SK-N-SH (cell line): ENCODE results near the gene GOLT1A. TPM values are rescaled to one million over a fixed set of nuclear protein-coding genes. Genes with fewer than 3 reads are reported as not detected.

Experiments used
- CTCF ChIA-PET: fragments of 300-600, 350-600 bp; formaldehyde crosslinking; extraction: SDS; loops from one replicate; lab custom pipeline; 2021; lab: Yijun Ruan, JAX
- POLR2A ChIA-PET: fragments of 350-600 bp; sonication (Branson Sonifier 250); formaldehyde crosslinking; extraction: SDS; loops from one replicate; lab custom pipeline; 2020; ENCODE audit warnings: antibody characterized with exemption, inconsistent platforms; lab: Yijun Ruan, JAX
- DNase-seq: peaks from one replicate; pipeline ENCODE4 v3.0.0; 2012
- H2AFZ ChIP-seq: fragments of 200-600 bp; sonication (generic); 2 replicates; pipeline ENCODE4 v1.8.1; 2016; ENCODE audit warnings: antibody characterized with exemption, mild to moderate bottlenecking, low read depth
- H3F3A ChIP-seq: fragments of 200-600 bp; sonication (generic); replicated peaks from 2 replicates; pipeline ENCODE3; 2016; ENCODE audit warnings: antibody characterized with exemption, mild to moderate bottlenecking; ENCODE audit not compliant: insufficient read depth
- H3K27ac ChIP-seq, 2 experiments: fragments of 200-500 bp in 1 of 2; fragments of 200-600 bp in 1 of 2; sonication (Bioruptor generic) in 1 of 2; sonication (generic), shearing (Covaris generic) in 1 of 2; 2 replicates each; pipeline versions ENCODE4 v1.5.1 to v1.6.1; 2014 to 2016; ENCODE audit warnings: low read depth in 2 of 2, inconsistent platforms in 1 of 2, low read length in 1 of 2, mild to moderate bottlenecking in 1 of 2, mixed read lengths in 1 of 2
- H3K27me3 ChIP-seq: fragments of 200-600 bp; sonication (generic), shearing (Covaris generic); 2 replicates; pipeline ENCODE4 v1.6.1; 2016; ENCODE audit warnings: mixed run types; ENCODE audit not compliant: insufficient read depth
- H3K36me3 ChIP-seq, 2 experiments: fragments of 200-500 bp in 1 of 2; fragments of 200-600 bp in 1 of 2; sonication (Bioruptor generic) in 1 of 2; sonication (generic) in 1 of 2; replicated peaks in 1 of 2; 2 replicates each; pipeline versions ENCODE3 to v1.5.1; 2014 to 2016; ENCODE audit warnings: low read length in 1 of 2, mild to moderate bottlenecking in 1 of 2; ENCODE audit not compliant: insufficient read depth in 2 of 2, control insufficient read depth in 1 of 2
- H3K4me1 ChIP-seq, 2 experiments: fragments of 200-500 bp in 1 of 2; fragments of 200-600 bp in 1 of 2; sonication (Bioruptor generic) in 1 of 2; sonication (generic), shearing (Covaris generic) in 1 of 2; 2 replicates each; pipeline versions ENCODE4 v1.5.1 to v1.6.1; 2014 to 2016; ENCODE audit warnings: low read depth in 1 of 2, low read length in 1 of 2, mixed run types in 1 of 2; ENCODE audit not compliant: insufficient read depth in 2 of 2, control insufficient read depth in 1 of 2
- H3K4me2 ChIP-seq: fragments of 200-600 bp; sonication (generic), shearing (Covaris generic); 2 replicates; pipeline ENCODE4 v1.6.1; 2017; ENCODE audit warnings: mixed run types
- H3K4me3 ChIP-seq, 2 experiments: fragments of 200-500 bp in 1 of 2; fragments of 200-600 bp in 1 of 2; sonication (Bioruptor generic) in 1 of 2; sonication (generic), shearing (Covaris generic) in 1 of 2; 2 replicates each; pipeline versions ENCODE4 v1.5.1 to v1.8.1; 2014 to 2016; ENCODE audit warnings: low read depth in 2 of 2, inconsistent platforms in 1 of 2, low read length in 1 of 2, mild to moderate bottlenecking in 1 of 2, mixed read lengths in 1 of 2, moderate library complexity in 1 of 2
- H3K79me2 ChIP-seq: fragments of 200-600 bp; sonication (generic); 2 replicates; pipeline ENCODE4 v1.8.1; 2017; ENCODE audit warnings: mild to moderate bottlenecking; ENCODE audit not compliant: insufficient read depth
- H3K9ac ChIP-seq: fragments of 200-600 bp; sonication (generic); 2 replicates; pipeline ENCODE4 v1.6.1; 2017; ENCODE audit warnings: mixed run types
- H3K9me2 ChIP-seq: fragments of 200-600 bp; sonication (generic); 2 replicates; pipeline ENCODE4 v1.6.1; 2017; ENCODE audit warnings: mixed run types
- H3K9me3 ChIP-seq: fragments of 200-600 bp; sonication (generic); 2 replicates; pipeline ENCODE4 v1.6.1; 2017; ENCODE audit warnings: mixed run types, mild to moderate bottlenecking, moderate library complexity
- H4K20me1 ChIP-seq: fragments of 200-600 bp; sonication (generic); 2 replicates; pipeline ENCODE4 v1.6.1; 2017; ENCODE audit warnings: mild to moderate bottlenecking, mixed run types; ENCODE audit not compliant: insufficient read depth
- CTCF ChIP-seq: fragments of 200-600 bp; sonication (generic); IDR thresholded peaks from 2 replicates; pipeline ENCODE4 v1.6.1; 2017; ENCODE audit warnings: antibody characterized with exemption, mild to moderate bottlenecking, moderate library complexity
- ELF1 ChIP-seq: IDR thresholded peaks from 2 replicates; pipeline ENCODE4 v1.4.0; 2012
- EZH2phosphoT487 ChIP-seq: fragments of 200-600 bp; sonication (generic); IDR thresholded peaks from 2 replicates; pipeline ENCODE4 v1.6.1; 2017; ENCODE audit warnings: low read depth, mixed run types, mild to moderate bottlenecking, antibody characterized with exemption, moderate library complexity, borderline replicate concordance
- FOXM1 ChIP-seq: IDR thresholded peaks from 2 replicates; pipeline ENCODE4 v1.4.0; 2012; ENCODE audit warnings: low read depth, mild to moderate bottlenecking
- GATA2 ChIP-seq: sonication (generic); formaldehyde crosslinking; IDR thresholded peaks from 2 replicates; pipeline ENCODE4 v1.5.0; 2020; ENCODE audit warnings: mild to moderate bottlenecking, missing genetic modification reagents
- JUND ChIP-seq: IDR thresholded peaks from 2 replicates; pipeline ENCODE4 v1.4.0; 2012
- MEF2A ChIP-seq: IDR thresholded peaks from 2 replicates; pipeline ENCODE4 v1.4.0; 2012; ENCODE audit warnings: low read depth, borderline replicate concordance
- MXI1 ChIP-seq: IDR thresholded peaks from 2 replicates; pipeline ENCODE4 v1.6.1; 2012; ENCODE audit warnings: mild to moderate bottlenecking, low read depth, low read length, improper control_type of control experiment
- NFIC ChIP-seq: IDR thresholded peaks from 2 replicates; pipeline ENCODE4 v1.4.0; 2012; ENCODE audit warnings: borderline replicate concordance
- NRF1 ChIP-seq: IDR thresholded peaks from 2 replicates; pipeline ENCODE4 v1.6.1; 2012; ENCODE audit warnings: low read depth, mild to moderate bottlenecking, low read length
- PBX3 ChIP-seq: IDR thresholded peaks from 2 replicates; pipeline ENCODE4; 2012
- POLR2AphosphoS5 ChIP-seq: IDR thresholded peaks from 2 replicates; pipeline ENCODE4 v1.6.1; 2012; ENCODE audit warnings: low read depth, low read length
- RCOR1 ChIP-seq: fragments of 150-350 bp; IDR thresholded peaks from 2 replicates; pipeline ENCODE4 v1.6.1; 2017; ENCODE audit warnings: antibody characterized with exemption, low read length
- RXRA ChIP-seq: IDR thresholded peaks from 2 replicates; pipeline ENCODE4 v1.4.0; 2012; ENCODE audit warnings: low read depth, mild to moderate bottlenecking, borderline replicate concordance
- SIN3A ChIP-seq: IDR thresholded peaks from 2 replicates; pipeline ENCODE4 v1.6.1; 2012; ENCODE audit warnings: low read depth, mild to moderate bottlenecking, low read length, moderate library complexity, borderline replicate concordance
- TEAD4 ChIP-seq: IDR thresholded peaks from 2 replicates; pipeline ENCODE4 v1.4.0; 2012; ENCODE audit warnings: mild to moderate bottlenecking, borderline replicate concordance; ENCODE audit not compliant: insufficient read depth
- USF1 ChIP-seq: IDR thresholded peaks from 2 replicates; pipeline ENCODE4 v1.4.0; 2012; ENCODE audit warnings: low read depth, borderline replicate concordance
- WGBS: methylation state at CpG from one replicate; pipeline ENCODE4 v1.1.6; 2017; ENCODE audit warnings: low lambda C conversion rate; 5-methylcytosine and 5-hydroxymethylcytosine counted together
- polyA plus RNA-seq, 3 experiments: library from polyadenylated mRNA; depleted of rRNA; stranded (reverse); fragments of >200 nt; gene quantifications; 2 replicates each; pipeline ENCODE4 v1.2.3, GENCODE V29; 2012
- TF ChIP-seq, protein P1 (sequence below): IDR thresholded peaks from 2 replicates; pipeline ENCODE4 v1.4.0; 2012; ENCODE audit warnings: low read depth
- TF ChIP-seq, protein P2 (sequence below): IDR thresholded peaks from 2 replicates; pipeline ENCODE4 v1.4.0; 2012; ENCODE audit warnings: low read depth, borderline replicate concordance
- TF ChIP-seq, protein P3 (sequence below): fragments of 150-350 bp; IDR thresholded peaks from 2 replicates; pipeline ENCODE4 v1.6.1; 2016; ENCODE audit warnings: mild to moderate bottlenecking, low read depth, low read length

The GOLT1A gene
- polyA plus RNA-seq, 1 of the 3 experiments (the other 2 are of a cell fraction) = not detected

GRCh38 chr1:204186597-204186996 lies 27.2 kb downstream of the GOLT1A start (continued):
- TF ChIP-seq GATA2 (no peak), PBX3 (no peak)

DNA sequence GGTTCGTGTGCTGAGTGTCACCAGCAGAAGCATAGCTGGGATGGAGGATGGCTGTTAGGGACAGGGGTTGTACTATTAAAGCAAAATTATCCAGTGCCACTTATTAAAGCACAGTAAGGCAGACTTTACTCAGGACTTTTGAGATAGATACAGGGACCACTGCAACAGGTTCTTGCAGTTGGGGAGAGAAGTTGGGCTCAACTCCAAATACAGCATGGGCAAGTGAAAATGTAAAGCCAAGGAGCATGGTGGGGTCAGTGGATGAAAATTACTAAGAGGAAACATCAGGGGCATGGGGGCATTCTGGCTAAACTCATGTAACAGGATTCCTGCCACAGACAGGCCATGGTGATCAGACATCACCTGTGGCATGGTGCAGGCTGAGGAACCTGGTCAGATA lies 32.7 kb downstream of the GOLT1A start:
- WGBS = 7% methylated on average over 1 of the region's 1 CpG
- CTCF ChIA-PET = interaction anchor here (0.6 to 1.8 kb wide), 2 partner anchors 183 to 1055 kb away, joined by 3 to 9 read pairs; no protein-coding TSS in a partner anchor

More for the DNA sequence above, 32.7 kb downstream of the GOLT1A start:
- H3K79me2 ChIP-seq = no peaks in the 10 kb centered on the region
- POLR2A ChIA-PET = no interaction called here
- TF ChIP-seq MEF2A (no peak), SIN3A (no peak), GATA2 (no peak), POLR2AphosphoS5 (no peak), MXI1 (no peak), JUND (no peak), USF1 (no peak), CTCF (no peak), FOXM1 (no peak), NFIC (no peak), EZH2phosphoT487 (no peak), RCOR1 (no peak), TEAD4 (no peak), ELF1 (no peak), NRF1 (no peak), RXRA (no peak)
- TF ChIP-seq, protein P1, sequence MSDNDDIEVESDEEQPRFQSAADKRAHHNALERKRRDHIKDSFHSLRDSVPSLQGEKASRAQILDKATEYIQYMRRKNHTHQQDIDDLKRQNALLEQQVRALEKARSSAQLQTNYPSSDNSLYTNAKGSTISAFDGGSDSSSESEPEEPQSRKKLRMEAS = no peak
- TF ChIP-seq, protein P2, sequence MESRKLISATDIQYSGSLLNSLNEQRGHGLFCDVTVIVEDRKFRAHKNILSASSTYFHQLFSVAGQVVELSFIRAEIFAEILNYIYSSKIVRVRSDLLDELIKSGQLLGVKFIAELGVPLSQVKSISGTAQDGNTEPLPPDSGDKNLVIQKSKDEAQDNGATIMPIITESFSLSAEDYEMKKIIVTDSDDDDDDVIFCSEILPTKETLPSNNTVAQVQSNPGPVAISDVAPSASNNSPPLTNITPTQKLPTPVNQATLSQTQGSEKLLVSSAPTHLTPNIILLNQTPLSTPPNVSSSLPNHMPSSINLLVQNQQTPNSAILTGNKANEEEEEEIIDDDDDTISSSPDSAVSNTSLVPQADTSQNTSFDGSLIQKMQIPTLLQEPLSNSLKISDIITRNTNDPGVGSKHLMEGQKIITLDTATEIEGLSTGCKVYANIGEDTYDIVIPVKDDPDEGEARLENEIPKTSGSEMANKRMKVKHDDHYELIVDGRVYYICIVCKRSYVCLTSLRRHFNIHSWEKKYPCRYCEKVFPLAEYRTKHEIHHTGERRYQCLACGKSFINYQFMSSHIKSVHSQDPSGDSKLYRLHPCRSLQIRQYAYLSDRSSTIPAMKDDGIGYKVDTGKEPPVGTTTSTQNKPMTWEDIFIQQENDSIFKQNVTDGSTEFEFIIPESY = no peak
- TF ChIP-seq, protein P3, sequence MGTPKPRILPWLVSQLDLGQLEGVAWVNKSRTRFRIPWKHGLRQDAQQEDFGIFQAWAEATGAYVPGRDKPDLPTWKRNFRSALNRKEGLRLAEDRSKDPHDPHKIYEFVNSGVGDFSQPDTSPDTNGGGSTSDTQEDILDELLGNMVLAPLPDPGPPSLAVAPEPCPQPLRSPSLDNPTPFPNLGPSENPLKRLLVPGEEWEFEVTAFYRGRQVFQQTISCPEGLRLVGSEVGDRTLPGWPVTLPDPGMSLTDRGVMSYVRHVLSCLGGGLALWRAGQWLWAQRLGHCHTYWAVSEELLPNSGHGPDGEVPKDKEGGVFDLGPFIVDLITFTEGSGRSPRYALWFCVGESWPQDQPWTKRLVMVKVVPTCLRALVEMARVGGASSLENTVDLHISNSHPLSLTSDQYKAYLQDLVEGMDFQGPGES = no peak
- TF ChIP-seq, all 33 proteins: peak for 0
- no peaks in the 10 kb centered on the region for H3F3A ChIP-seq
- H3K9me3 ChIP-seq = no peaks in the 10 kb centered on the region
- no peak overlapping the region for H2AFZ ChIP-seq
- H4K20me1 ChIP-seq = no peaks in the 10 kb centered on the region
- no peak overlapping the region for H3K4me2 ChIP-seq
- H3K4me1 ChIP-seq = no peaks in the 10 kb centered on the region
- no peak for DNase-seq
- no peaks in the 10 kb centered on the region for H3K9me2 ChIP-seq
- H3K9ac ChIP-seq = no peak overlapping the region
- H3K36me3 ChIP-seq = no peaks in the 10 kb centered on the region
- H3K27me3 ChIP-seq = no peaks in the 10 kb centered on the region; the same call in 1 of the 2 replicates
- no peak overlapping the region for H3K27ac ChIP-seq
- no peak overlapping the region for H3K4me3 ChIP-seq
